OCI-LY3 (cell line): ENCODE measurements around the gene ZNF618.

Experiments
- CTCF ChIP-seq: fragments of 200-600, 300-600 bp; sonication (generic); IDR thresholded peaks from 2 replicates; pipeline ENCODE4 v1.5.1; 2014; ENCODE audit warnings: antibody characterized with exemption, low read length, low read depth
- EZH2phosphoT487 ChIP-seq: fragments of 200-600 bp; shearing (Covaris generic); IDR thresholded peaks from 2 replicates; pipeline ENCODE4 v1.6.1; 2018; ENCODE audit warnings: antibody characterized with exemption, mixed run types, low read depth

GRCh38 chr9:114035845-114036801 is 160.0 kb downstream of the ZNF618 start:
- TF ChIP-seq CTCF (no peak), EZH2phosphoT487 (no peak)
